ENCODE measurements around the gene SLC30A2.
"Not testable (repeated sequence)": the region's sequence is repeated elsewhere in the genome, so short reads cannot be mapped to it uniquely, and the experiment has no call there.

The SLC30A2 gene

GRCh38 chr1:26045722-26046245 is at the start of gene SLC30A2:
Gene SLC30A2 (minus strand): TSS chr1:26046118. CDS start chr1:26045896, 222 bp downstream.
- no peak for DNase-seq (ENCODE audit: low read depth)

- DNase-seq (ENCODE audit: low read depth) = no peak
These were observed 48.9 kb upstream of the SLC30A2 start for GRCh38 chr1:26094677-26095383.

- no peak for DNase-seq (ENCODE audit: low read depth)
These were observed 48.3 kb upstream of the SLC30A2 start for GRCh38 chr1:26094076-26094669.

GRCh38 chr1:26093569-26093968 is 47.7 kb upstream of the SLC30A2 start:
- DNase-seq (ENCODE audit: low read depth) = not testable (repeated sequence)

- DNase-seq (ENCODE audit: low read depth) = no peak
These were observed 46.5 kb upstream of the SLC30A2 start for GRCh38 chr1:26092422-26092821.

- no peak for DNase-seq (ENCODE audit: low read depth)
These were observed 45.0 kb upstream of the SLC30A2 start for GRCh38 chr1:26090893-26091292.

- DNase-seq (ENCODE audit: low read depth) = no peak
These were observed 43.2 kb upstream of the SLC30A2 start for GRCh38 chr1:26089125-26089524.

- DNase-seq (ENCODE audit: low read depth) = no peak
These were observed 38.9 kb upstream of the SLC30A2 start for GRCh38 chr1:26084844-26085243.

GRCh38 chr1:26084091-26084561 is 38.2 kb upstream of the SLC30A2 start:
- DNase-seq (ENCODE audit: low read depth) = no peak

- no peak for DNase-seq (ENCODE audit: low read depth)
These were observed 37.3 kb upstream of the SLC30A2 start for GRCh38 chr1:26083208-26083607.

- no peak for DNase-seq (ENCODE audit: low read depth)
These were observed 36.1 kb upstream of the SLC30A2 start for GRCh38 chr1:26082020-26082350.

GRCh38 chr1:26081267-26082019 is 35.5 kb upstream of the SLC30A2 start:
- no peak for DNase-seq (ENCODE audit: low read depth)

GRCh38 chr1:26079960-26080814 is 34.3 kb upstream of the SLC30A2 start:
- no peak for DNase-seq (ENCODE audit: low read depth)

GRCh38 chr1:26079178-26079563 is 33.3 kb upstream of the SLC30A2 start:
- no peak for DNase-seq (ENCODE audit: low read depth)

GRCh38 chr1:26078286-26079177 is 32.6 kb upstream of the SLC30A2 start:
- no peak for DNase-seq (ENCODE audit: low read depth)

GRCh38 chr1:26077524-26077923 is 31.6 kb upstream of the SLC30A2 start:
- no peak for DNase-seq (ENCODE audit: low read depth)

GRCh38 chr1:26075421-26076144 is 29.7 kb upstream of the SLC30A2 start:
- no peak for DNase-seq (ENCODE audit: low read depth)

GRCh38 chr1:26072305-26072704 is 26.4 kb upstream of the SLC30A2 start:
- DNase-seq (ENCODE audit: low read depth) = no peak

GRCh38 chr1:26070963-26071342 is 25.0 kb upstream of the SLC30A2 start:
- DNase-seq (ENCODE audit: low read depth) = no peak

- no peak for DNase-seq (ENCODE audit: low read depth)
These were observed 24.5 kb upstream of the SLC30A2 start for GRCh38 chr1:26070296-26070962.
